GM12878 (cell line): ENCODE data around the gene GOT2. TPM values are rescaled to one million over a fixed set of nuclear protein-coding genes. Genes with fewer than 3 reads are reported as not detected.

Source experiments
- ASH2L ChIP-seq: fragments of 300-600, 200-600 bp; sonication (generic); IDR thresholded peaks from 2 replicates; pipeline ENCODE4 v1.6.1; 2017; ENCODE audit warnings: low read depth, mild to moderate bottlenecking, borderline replicate concordance
- BCLAF1 ChIP-seq: fragments of 450-650 bp; IDR thresholded peaks from 2 replicates; pipeline ENCODE4 v1.6.1; 2017; ENCODE audit warnings: antibody characterized with exemption, mild to moderate bottlenecking, moderate library complexity
- BRCA1 ChIP-seq: IDR thresholded peaks from 2 replicates; pipeline ENCODE4 v1.6.1; 2011; ENCODE audit warnings: low read depth, low read length, improper control_type of control experiment
- ESRRA ChIP-seq: IDR thresholded peaks from 2 replicates; pipeline ENCODE4 v1.6.1; 2012; ENCODE audit warnings: mild to moderate bottlenecking, low read length, improper control_type of control experiment
- GABPA ChIP-seq: IDR thresholded peaks from 2 replicates; pipeline ENCODE4 v1.6.1; 2014; ENCODE audit warnings: antibody characterized with exemption, low read depth, mild to moderate bottlenecking, inconsistent platforms
- JUNB ChIP-seq: IDR thresholded peaks from 2 replicates; pipeline ENCODE4 v1.6.1; 2016; ENCODE audit warnings: antibody characterized with exemption, mild to moderate bottlenecking
- MXI1 ChIP-seq: fragments of 150-350 bp; IDR thresholded peaks from 2 replicates; pipeline ENCODE4 v1.6.1; 2011; ENCODE audit warnings: low read depth, mild to moderate bottlenecking, inconsistent platforms, low read length, improper control_type of control experiment
- PKNOX1 ChIP-seq: fragments of 450-650 bp; IDR thresholded peaks from 2 replicates; pipeline ENCODE4 v1.6.1; 2016; ENCODE audit warnings: mild to moderate bottlenecking
- POLR2AphosphoS2 ChIP-seq: IDR thresholded peaks from 2 replicates; pipeline ENCODE4 v1.6.1; 2011; ENCODE audit warnings: low read depth, mild to moderate bottlenecking, low read length, improper control_type of control experiment, moderate library complexity
- RFX5 ChIP-seq: IDR thresholded peaks from 2 replicates; pipeline ENCODE4 v1.6.1; 2011; ENCODE audit warnings: low read depth, low read length, improper control_type of control experiment
- SKIL ChIP-seq: fragments of 450-650 bp; IDR thresholded peaks from 2 replicates; pipeline ENCODE4 v1.6.1; 2017; ENCODE audit warnings: mild to moderate bottlenecking, low read depth, inconsistent platforms; ENCODE audit not compliant: poor library complexity, severe bottlenecking
- SUPT20H ChIP-seq: IDR thresholded peaks from 2 replicates; pipeline ENCODE4 v1.6.1; 2011; ENCODE audit warnings: low read depth, mild to moderate bottlenecking, low read length, moderate library complexity, borderline replicate concordance; ENCODE audit not compliant: control insufficient read depth
- TBL1XR1 ChIP-seq: IDR thresholded peaks from 2 replicates; pipeline ENCODE4 v1.6.1; 2012; ENCODE audit warnings: low read depth, low read length, improper control_type of control experiment
- WRNIP1 ChIP-seq: IDR thresholded peaks from 2 replicates; pipeline ENCODE4 v1.6.1; 2011; ENCODE audit warnings: low read depth, low read length, improper control_type of control experiment, borderline replicate concordance
- ZBED1 ChIP-seq: IDR thresholded peaks from 2 replicates; pipeline ENCODE4 v1.6.1; 2016; ENCODE audit warnings: borderline replicate concordance
- ZNF24 ChIP-seq: fragments of 450-650 bp; IDR thresholded peaks from 2 replicates; pipeline ENCODE4 v1.6.1; 2017; ENCODE audit warnings: antibody characterized with exemption, mild to moderate bottlenecking
- polyA plus RNA-seq, 11 experiments: library from polyadenylated mRNA; depleted of rRNA in 4 of 11; unstranded in 6 of 11; stranded (reverse) in 5 of 11; fragments of >200 nt; fragmentation: Nextera tagmentation in 4 of 11; fragmentation: Illumina TruSeq in 1 of 11; extraction: Ambion mirVana in 4 of 11; extraction: Trizol in 1 of 11; gene quantifications; 1 replicate in 1 of 11; 2 replicates in 10 of 11; pipeline versions ENCODE4 v1.2.1 to v1.2.3, GENCODE V29; 2011 to 2016; ENCODE audit warnings: inconsistent platforms in 2 of 11, missing spikeins in 2 of 11, low read depth in 1 of 11
- total RNA-seq, 4 experiments: library from RNA; depleted of rRNA in 3 of 4; stranded (reverse); fragments of >200 nt in 3 of 4; fragmentation: Illumina TruSeq in 1 of 4; extraction: Trizol in 1 of 4; gene quantifications; 2 replicates each; pipeline versions ENCODE4 v1.2.1 to v1.2.3, GENCODE V29; 2013 to 2021
- TF ChIP-seq, protein P1 (sequence below): fragments of 150-350 bp; IDR thresholded peaks from 2 replicates; pipeline ENCODE4 v1.6.1; 2014; ENCODE audit warnings: mild to moderate bottlenecking, low read depth, low read length
- TF ChIP-seq, protein P2 (sequence below): fragments of 450-650 bp; IDR thresholded peaks from 2 replicates; pipeline ENCODE4 v1.6.1; 2016; ENCODE audit warnings: mild to moderate bottlenecking

GOT2 gene
- total and polyA plus RNA-seq, 10 of the 15 experiments (the other 5 are each of a cell fraction or from before 2014, with no cell fraction given) = 41.7 to 235 (median 83.7) TPM

DNA sequence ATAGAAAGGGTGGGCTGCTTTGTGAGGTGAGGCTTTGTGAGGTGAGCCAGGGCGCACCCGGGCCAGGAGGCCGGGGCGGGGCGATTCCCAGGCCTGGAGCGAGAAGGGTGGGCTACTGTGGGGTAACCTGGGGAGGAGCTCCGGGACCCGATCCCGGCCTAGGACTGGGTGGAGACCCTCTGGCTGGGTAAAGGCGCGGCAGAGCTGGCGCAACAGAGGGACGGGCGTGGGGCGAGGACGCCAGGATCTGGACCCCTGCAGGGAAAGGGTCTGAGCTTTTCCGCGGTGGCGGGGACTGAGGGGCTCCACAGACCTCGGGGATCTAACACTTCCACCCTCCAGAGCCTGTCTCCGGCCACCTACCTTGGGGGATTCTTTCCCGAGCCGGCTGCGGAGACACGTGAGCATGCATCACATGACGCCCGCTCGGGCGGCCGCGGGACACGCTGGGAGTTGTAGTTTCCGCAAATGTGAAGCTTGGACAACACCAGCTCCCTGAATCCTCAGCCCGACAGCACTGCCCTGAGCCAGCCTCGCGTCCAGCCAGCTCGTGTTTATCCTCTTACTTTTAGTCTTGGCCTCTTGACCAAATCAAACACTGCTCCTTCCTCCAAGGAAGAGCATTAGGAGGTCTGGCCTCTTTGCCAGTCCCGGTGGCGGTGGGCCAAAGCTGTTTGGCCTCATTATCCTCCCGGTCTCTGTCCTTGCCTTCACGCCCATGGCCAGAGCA is 49.6 kb downstream of the GOT2 start, which contains the start of gene SLC38A7 (continued):
- no peak for TF ChIP-seq BCLAF1
- no peak for TF ChIP-seq ASH2L
- no peak for TF ChIP-seq JUNB
- 0 out of 2 replicates have a peak, but pooled peaks have one; percentile 20 for TF ChIP-seq RFX5
- TF ChIP-seq WRNIP1 = no peak
- TF ChIP-seq ZBED1 = no peak
- TF ChIP-seq TBL1XR1 = 0 out of 2 replicates have a peak, but pooled peaks have one; percentile 56
- TF ChIP-seq BRCA1 = no peak
- no peak for TF ChIP-seq GABPA
- TF ChIP-seq POLR2AphosphoS2 = no peak
- no peak for TF ChIP-seq PKNOX1
- no peak for TF ChIP-seq ESRRA
- no peak for TF ChIP-seq SKIL
- TF ChIP-seq ZNF24 = no peak
- TF ChIP-seq, protein P1, sequence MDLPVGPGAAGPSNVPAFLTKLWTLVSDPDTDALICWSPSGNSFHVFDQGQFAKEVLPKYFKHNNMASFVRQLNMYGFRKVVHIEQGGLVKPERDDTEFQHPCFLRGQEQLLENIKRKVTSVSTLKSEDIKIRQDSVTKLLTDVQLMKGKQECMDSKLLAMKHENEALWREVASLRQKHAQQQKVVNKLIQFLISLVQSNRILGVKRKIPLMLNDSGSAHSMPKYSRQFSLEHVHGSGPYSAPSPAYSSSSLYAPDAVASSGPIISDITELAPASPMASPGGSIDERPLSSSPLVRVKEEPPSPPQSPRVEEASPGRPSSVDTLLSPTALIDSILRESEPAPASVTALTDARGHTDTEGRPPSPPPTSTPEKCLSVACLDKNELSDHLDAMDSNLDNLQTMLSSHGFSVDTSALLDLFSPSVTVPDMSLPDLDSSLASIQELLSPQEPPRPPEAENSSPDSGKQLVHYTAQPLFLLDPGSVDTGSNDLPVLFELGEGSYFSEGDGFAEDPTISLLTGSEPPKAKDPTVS = no peak
- peak; percentile 74 for TF ChIP-seq MXI1
- TF ChIP-seq, protein P2, sequence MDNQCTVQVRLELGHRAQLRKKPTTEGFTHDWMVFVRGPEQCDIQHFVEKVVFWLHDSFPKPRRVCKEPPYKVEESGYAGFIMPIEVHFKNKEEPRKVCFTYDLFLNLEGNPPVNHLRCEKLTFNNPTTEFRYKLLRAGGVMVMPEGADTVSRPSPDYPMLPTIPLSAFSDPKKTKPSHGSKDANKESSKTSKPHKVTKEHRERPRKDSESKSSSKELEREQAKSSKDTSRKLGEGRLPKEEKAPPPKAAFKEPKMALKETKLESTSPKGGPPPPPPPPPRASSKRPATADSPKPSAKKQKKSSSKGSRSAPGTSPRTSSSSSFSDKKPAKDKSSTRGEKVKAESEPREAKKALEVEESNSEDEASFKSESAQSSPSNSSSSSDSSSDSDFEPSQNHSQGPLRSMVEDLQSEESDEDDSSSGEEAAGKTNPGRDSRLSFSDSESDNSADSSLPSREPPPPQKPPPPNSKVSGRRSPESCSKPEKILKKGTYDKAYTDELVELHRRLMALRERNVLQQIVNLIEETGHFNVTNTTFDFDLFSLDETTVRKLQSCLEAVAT = no peak; the same call in 1 of the 2 replicates
- no peak for TF ChIP-seq SUPT20H
